Pons (tissue), 1 donor: ENCODE data around the gene PPP1R16B.
"Not testable (repeated sequence)": the region's sequence is repeated elsewhere in the genome, so short reads cannot be mapped to it uniquely, and the experiment has no call there.

Source experiments
- DNase-seq: peaks from one replicate; pipeline ENCODE4 v3.0.0-alpha.2; 2016; ENCODE audit warnings: low spot score

The PPP1R16B gene

DNA sequence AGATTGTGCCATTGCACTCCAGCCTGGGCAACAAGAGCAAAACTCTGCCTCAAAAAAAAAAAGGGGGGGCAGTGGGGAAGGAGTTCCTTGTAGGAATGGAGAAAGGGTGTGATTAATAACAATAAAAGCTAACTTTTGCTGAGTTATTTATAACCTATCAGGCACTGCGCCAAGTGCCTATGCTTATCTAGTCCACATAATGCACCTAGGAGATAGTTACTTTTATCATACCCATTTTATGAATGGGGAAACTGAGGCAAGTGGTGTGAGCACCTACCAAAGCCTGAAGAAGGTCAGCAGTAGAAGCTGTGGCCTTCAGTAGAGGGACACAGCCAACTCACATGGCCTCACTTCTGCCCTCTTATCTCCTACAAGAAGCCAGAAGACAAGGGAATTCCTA, 13.6 kb upstream of the PPP1R16B start:
- no peak for DNase-seq

DNA sequence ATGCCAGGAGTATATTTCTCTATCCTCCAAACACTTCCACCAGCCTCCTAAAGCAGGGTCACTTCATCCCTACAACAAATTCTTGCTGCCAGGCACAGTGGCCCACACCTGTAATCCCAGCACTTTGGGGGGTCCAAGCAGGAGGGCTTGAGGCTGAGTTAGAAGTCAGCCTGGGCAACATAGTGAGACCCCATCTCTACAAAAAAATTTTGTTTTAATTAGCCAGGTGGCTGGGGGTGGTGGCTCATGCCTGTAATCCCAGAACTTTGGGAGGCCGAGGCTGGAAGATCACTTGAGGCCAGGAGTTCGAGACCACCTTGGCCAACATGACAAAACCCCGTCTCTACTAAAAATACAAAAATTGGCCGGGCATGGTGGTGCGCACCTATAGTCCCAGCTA, 11.4 kb upstream of the PPP1R16B start:
- not testable (repeated sequence) for DNase-seq

DNA sequence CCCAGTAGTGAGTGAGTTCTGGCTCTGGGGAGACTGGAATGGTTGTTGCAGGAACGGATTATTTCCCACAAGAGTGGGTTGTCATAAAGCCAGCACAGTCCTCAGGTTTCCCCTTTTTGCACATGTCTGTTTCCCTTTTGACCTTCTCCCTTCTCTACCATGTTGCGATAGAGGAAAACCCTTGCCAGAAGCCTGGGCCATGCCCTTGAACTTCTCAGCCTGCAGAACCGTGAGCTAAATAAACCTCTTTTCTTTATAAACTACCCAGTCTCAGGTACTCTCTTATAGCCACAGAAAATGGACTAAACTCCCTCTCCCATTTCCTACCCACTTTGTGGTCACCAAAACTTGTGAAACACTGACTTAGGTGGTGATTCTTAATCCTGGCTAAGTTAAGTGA, 7.2 kb upstream of the PPP1R16B start:
- DNase-seq: no peak

DNA sequence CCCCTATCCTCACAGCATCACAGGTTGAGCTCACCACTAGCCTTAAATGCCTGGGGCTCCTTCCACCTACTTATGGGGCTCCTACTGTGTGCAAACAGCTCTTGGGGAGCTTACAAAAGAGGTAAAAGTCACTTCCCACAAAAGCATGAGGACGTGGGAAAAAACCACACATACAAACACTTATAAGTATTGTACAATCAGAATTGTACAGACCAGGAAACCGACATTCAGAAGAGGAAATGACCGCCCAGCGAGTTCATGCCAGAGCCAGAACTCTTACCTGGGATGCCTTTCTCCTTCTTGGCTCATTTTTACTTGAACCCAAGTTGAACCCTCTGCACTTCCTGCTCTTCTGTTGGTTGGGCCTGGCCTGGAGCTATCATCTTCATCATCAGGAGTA, 6.3 kb upstream of the PPP1R16B start:
- DNase-seq: no peak

DNA sequence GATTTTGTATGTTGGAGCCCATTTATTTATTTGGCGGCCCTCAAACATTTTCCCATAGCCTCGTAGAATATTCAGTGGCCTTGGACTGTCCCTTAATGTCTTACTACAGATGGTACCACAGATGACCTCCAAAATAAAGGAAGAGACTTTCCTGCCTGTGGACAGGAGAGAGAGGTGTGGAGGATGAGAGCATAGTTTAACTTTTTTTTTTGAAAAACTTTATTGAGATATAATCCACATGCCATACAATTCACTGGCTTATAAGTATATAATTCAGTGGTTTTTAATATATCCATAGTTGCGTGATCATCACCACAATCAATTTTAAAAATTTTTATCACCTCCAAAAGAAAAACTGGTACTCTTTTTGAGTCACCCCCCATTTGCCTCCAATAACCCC, 4.6 kb upstream of the PPP1R16B start:
- no peak for DNase-seq

DNA sequence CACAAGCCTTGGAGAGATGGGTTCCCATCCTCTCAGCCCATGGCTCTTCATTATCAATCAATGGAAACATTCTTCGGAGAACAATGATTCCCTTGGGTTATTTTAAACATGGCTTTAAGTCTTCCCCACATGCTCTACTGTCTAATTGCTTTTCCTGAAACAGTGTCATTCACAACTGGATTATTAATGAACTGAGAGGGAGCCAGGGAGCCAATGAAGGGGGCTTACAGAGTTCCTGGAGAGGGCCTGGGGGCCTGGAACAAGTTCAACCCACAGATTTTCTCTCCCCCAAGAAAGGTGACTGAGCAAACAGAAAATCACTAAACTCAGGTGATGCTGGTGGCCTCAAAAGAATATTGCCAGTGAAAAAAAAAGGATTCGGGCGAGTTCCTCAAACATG, 1.3 kb upstream of the PPP1R16B start:
- peak; percentile 51 for DNase-seq

DNA sequence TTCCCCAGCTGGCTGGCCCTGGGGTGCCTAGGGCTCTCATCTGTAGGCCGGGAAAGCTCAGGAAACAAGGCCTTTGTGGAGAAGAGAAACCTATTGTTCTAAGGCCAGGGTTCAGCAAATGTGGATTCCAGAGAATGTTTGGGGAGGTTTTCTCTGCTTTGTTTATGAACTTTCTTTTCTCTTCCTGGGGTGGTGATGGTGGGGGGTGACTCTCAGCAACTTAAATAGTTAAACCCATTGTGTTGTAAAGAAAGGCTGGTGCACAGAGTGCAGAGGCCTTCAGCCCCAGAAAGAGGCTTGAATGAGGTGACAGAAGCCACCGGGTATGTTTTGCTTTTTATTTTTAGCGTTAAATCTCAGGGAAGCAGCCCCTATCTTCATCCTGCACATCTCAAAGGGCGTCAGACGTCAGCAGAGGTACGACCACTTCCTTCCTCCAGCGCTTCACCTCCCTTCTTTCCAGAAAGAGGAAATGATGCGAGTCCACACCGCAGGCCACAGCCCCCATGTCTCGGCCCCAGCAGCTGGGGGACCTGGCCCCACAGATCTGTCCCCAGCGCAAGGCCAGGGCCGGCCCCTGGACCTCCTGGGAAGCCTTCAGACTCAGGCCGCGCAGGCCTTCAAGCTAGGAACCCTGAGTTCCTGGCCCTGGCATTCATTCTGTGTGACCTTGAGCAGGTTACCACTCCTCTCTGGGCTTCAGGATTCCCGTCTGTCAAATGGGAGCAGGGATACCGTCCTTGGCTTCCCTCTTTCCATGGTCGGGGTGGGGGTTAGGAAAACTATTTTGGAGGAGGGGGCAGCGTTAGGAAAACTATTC, 605 bp upstream of the PPP1R16B start:
- DNase-seq: peak; percentile 86

DNA sequence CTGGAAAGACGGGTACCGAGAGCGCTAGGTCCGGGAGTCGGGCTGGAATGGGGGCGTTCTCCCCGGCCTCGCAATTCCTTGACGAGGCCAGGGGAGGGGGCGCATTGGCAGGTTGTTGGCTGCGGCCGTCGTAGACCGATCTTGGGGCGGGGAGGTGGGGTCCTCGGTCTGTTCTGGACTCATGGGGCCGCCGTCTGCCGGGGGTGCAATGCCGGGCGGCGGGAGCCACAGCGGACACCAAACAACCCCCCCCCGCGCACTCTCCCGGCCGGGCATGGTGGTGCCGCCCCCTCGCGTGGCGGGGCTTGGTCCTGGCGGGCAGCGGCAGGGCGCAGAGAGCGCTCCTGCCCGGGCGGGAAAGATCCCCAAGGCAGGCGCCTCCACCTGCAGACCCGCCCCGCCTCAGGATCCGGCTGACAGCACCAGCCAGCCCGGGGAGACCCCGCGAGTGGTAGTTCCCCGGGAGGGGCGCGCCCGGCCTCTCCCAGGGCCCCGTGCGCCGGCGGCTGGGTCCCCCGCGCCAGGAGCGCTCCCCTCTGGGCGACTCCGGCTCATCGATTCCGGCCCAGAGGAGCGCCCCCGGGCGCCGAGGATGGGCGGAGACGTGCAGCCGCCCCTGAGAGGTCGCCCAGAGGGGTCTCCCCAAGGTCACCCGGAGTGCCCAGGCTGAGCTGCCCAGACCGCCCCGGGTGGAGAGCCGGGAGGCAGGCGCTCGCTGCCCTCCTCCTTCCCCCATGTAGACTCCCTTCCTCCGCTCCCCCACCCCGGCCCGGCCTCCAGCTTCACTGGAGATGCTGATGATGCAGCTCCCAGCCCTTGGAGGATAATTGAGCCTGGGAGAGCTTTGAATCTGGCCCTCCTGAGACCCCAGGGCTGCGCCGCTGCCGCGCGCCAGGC, 709 bp downstream of the PPP1R16B start:
- no peak for DNase-seq

DNA sequence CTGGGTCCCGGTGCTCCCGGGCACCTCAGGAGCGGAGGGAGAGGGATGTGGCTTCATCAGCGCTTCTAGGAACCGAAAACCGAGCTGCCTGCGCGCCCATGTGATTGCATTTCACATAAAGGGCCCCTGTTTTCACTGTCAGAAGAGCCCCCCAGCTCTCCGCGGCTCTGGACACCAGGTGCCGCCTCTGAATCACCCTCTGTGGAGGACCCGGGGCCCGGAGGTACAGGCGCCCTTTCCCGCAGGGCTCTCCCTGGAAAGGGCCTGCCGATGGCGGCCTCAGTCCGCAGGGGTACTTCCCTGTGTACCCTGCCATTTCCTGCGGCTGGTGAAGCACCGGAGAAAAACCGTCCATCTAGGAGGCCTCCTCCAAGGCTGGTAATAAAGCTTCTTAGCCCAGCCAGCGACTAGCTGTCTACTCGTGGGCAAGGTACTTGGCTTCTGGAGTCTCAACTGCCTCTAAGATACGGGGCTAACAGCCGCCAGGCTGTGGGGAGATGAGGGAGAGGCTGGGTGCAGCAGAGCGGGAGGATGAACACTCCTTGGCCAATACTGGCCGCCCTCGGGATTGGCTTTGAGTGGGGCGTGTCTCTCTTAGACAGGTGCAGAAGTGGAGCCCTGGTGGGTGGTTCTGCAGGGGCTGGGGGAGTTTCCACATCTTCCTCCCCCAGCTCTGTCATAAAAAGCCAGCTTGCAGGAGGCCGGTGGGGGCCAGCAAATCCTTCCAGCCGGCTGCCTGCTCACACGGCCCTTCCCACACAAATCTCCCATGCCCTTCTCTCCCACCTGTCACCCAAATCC, 1.6 kb downstream of the PPP1R16B start:
- DNase-seq: peak; percentile 43

DNA sequence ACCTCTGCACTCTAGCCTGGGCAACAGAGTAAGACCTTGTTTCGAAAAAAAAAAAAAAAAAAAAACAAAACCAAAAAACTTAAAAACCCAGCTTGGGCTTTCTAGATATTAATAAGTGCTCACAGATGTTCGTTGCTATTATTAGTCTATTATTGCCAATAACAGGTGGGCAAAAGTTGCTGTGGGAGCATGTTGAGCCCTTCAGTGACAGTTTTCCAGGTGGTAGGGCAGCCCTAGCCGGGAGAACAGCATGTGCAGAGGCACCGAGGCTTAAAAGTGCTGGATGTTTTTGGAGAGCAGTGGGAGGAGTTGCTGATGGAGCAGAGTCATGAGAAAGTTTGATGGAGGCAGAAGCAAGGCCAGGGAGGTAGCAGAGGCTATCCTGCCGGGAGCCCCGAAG, 4.4 kb downstream of the PPP1R16B start:
- no peak for DNase-seq

DNA sequence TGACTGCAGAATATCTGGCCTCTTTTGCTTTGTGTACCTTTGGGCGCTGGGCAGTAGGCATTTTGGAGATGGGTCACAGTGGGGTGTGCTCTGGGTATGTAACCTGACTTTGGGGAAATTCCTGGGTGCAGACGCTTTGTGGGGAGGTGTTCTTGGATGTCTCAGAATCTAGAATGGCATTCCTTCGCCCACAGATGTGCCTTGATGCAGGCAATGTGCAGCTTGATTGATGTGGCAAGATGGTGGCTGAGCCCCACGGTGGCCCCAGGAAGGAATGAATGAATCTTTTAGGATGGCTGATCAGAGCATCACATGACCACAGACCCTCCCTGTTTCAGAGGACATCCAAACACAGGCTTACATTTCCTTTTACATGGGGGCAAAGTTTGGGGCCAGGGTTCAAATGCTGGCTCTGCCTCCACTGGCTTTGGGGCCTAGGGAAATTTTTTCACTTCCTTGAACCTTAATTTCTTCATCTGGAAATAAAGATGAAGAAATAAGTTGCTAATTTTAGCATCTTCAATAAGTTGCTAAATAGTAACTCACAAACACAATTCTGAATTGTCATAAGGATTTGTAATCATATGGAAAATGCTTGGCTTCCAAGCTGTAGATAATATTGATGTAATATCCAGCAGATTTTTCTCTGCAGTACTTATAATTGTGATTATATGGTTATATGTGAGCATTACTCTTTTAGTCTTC, 5.6 kb downstream of the PPP1R16B start:
- no peak for DNase-seq

DNA sequence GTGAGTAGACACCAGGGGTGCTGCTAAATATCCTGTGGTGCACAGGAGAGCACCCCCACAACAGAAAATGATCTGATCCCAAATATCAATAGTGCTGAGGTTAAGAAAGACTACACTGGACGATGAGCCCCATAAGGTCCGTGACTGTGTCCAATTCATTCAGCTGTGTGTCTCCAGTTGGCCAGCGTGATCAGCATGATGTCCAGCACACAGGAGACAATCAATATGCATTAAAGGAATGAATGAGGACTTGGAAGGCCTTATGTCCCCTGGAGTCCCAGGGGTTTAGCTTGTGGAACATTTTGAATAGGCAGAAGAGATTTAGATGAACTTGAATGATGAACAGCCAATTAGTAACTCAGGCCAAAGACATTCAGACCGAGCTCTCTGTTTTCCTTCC, 6.3 kb downstream of the PPP1R16B start:
- no peak for DNase-seq

DNA sequence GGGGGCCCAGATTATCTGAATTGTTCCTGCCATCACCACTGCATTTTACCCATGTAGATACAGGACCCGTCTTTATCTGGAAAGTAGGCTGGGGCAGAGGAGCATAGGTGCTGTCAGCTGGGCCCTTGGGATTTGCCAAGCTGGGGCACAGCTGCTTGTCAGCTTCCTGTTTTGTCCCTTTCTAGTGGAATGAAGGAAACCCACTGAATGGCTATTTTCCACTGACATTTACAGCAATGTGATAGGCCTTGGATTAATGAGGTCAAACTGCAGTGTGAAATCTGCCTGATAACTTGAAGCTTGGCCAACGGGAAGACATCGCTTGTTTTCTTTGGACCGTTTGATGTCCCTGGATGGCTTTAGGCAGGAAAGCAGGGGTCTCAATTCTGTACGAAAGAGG, 6.7 kb downstream of the PPP1R16B start:
- DNase-seq: no peak

DNA sequence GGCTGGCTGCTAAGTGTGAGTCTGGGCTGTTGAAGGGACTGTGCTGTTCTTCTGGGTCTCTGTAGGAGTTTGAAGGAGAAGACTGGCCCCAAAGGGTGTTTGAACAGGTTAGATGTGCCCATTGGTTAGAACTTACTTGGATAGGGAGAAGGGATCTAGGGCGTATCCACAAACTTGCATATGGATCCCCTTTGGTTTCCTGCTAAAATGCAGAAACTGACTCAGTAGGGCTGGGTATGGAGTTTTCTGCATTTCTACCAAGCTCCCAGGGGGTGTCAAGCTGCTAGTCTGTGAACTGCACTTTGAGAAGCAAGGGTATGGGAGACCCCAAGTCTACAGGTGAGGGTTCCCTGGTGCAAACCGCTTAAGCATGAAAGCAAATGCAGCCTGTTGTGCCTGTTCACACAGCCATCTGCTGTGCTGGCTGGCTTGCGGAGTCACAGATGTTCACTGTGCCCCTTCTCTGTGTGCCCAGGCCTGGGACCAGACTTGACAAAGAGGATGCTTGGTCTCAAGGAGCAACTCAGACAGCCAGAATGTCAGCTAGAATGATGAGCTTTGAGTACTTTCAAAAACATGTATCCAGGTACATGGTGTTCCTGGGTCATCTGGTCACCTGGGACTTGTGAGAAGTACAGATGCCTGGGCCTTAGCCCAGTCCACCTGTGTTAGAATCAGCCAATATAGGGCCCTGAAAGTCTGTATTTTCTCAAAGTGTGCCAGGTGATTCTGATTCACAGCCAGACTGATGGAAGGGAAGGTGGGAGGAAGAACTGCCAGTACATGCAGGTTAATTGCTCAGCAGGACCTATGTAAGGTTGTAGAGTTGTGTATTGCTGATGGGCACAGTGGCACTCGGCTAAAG, 7.4 kb downstream of the PPP1R16B start:
- DNase-seq: no peak

DNA sequence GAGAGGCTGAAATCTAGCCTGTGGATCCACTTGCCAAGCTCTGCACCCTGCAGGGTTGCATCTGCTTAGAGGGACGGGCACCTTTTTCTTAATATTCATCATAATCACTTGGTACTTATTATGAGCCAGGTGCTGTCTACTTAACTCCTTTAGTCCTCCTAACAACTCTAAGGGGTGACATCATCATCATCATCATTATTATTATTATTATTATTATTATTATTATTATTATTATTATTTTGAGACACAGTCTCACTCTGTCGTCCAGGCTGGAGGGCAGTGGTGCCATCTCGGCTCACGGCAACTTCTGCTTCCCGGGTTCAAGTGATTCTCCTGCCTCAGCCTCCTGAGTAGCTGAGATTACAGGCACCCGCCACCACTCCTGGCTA, 8.1 kb downstream of the PPP1R16B start:
- DNase-seq: not testable (repeated sequence)

DNA sequence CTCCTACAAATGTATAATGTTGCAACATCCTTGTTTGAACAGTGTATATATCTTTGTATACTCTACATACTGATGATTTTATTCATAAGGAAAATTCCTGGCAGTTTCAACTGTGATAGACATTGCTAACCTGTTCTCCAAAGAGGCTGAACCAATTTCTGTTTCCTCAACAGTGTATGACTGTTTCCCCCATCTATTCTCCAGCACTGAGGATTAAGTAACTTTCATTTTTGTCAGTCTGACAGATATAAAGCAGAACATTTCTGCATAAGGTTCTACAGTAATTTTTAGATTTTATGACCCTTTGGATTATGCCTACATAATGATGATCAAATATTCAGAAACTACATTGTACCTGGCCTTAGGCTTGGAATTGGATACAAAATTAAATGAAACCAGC, 9.9 kb downstream of the PPP1R16B start:
- no peak for DNase-seq

DNA sequence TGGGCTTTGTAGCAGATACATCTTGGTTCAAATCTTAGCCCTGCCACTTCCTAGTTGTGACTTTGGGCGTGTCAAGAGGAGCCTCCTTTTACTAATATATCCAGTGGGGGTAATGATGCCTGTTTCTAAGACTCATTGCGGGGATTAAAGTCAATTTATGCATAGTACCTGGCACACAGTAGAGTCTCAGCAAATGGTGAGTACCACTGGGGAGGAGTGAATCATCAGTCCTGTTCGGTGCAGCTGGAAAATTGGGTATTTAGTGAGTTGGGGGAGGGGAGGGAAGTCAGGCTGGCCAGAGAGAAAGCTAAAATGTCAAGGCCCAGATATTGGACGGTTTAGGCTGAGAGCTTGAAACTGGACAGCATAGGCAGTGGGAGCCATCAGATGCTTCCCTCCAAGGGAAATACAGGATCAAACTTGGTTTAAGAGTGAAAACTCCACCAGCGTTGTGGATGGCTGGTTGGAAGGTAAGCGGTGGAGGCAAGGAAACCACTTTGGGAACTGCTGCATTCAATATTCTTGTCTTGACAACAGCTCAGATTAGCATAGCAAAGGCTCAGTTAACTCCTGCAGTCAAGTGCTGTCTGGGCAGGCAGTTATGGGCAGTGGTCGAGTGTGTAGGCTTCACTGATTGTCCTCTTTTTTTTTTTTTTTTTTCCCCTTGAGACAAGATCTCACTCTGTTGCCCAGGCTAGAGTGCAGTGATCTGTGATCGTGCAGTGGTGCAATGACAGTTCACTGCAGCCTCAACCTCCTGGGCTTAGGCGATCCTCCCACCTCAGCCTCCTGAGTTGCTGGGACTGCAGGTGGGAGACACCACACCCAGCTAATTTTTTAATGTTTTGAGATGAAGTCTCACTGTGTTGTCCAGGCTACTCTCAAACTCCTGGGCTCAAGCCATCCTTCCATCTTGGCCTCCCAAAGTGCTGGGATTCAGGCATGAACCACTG, 12.9 kb downstream of the PPP1R16B start:
- no peak for DNase-seq

DNA sequence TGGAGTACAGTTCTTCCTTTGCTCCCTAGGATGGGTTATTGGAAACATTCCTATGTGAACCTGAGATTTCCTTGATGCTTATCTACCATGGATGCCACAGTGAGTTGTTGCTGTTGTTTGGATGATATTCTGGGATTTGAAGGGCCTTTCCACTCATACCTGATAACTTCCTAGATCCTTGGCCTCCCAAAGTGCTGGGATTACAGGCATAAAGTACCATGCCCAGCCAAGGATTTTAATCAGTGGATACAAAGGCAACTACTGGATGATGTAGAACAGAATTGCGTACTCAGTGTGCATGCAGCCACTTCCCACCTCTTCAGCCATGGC, 20.0 kb downstream of the PPP1R16B start:
- no peak for DNase-seq

DNA sequence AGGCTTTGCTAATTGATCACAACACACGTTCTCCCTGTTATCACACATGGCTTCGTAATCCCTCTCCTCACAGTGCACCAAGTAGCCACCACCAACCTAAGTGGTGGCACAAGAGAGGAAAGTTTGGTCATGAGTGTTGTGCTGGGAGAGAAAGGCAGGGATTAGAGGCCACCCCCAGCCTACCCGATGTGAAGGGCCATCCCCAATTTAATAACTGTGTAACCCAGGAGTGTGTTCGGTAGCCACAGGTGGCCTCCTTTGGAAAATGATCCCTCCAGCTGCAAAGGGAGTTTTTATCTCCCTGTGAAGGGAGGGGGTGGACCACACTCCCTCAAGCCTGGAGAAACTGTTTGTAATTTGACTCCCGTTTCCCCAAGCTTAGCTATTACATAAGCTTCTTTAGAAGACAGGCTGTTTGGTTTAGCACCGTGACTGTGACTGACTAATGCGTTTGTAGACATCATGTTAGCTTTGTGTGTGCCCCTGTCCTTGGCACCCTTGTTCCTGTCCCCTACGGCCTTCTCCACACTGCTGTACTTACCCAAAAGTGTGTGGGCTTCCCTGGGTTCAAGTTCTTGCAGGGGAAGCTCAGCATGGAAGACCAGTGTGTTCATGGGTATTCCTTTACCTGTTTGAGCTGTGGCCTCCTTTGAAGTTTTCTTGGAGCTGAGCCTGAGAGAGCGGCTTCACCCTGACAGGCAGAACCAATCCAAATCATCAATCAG, 20.6 kb downstream of the PPP1R16B start:
- no peak for DNase-seq
